ENCODE measurements around the gene GRIA3.

GRIA3 gene

GRCh38 chrX:123442764-123443163 is 258.7 kb downstream of the GRIA3 start:
- in situ Hi-C loops (cut with MboI; ENCODE audit: low sequenced_read_pairs): no loop called here

GRCh38 chrX:123447506-123447905 is 263.4 kb downstream of the GRIA3 start:
- in situ Hi-C loops (cut with MboI; ENCODE audit: low sequenced_read_pairs): no loop called here

- in situ Hi-C loops (cut with MboI; ENCODE audit: low sequenced_read_pairs): no loop called here
These were observed 265.3 kb downstream of the GRIA3 start for GRCh38 chrX:123449335-123449734.

GRCh38 chrX:123450222-123450621 is 266.1 kb downstream of the GRIA3 start:
- in situ Hi-C loops (cut with MboI; ENCODE audit: low sequenced_read_pairs): no loop called here

- in situ Hi-C loops (cut with MboI; ENCODE audit: low sequenced_read_pairs): no loop called here
These were observed 270.8 kb downstream of the GRIA3 start for GRCh38 chrX:123454712-123455431.

GRCh38 chrX:123455693-123456092 is 271.6 kb downstream of the GRIA3 start:
- in situ Hi-C loops (cut with MboI; ENCODE audit: low sequenced_read_pairs): no loop called here

- in situ Hi-C loops (cut with MboI; ENCODE audit: low sequenced_read_pairs): no loop called here
These were observed 280.6 kb downstream of the GRIA3 start for GRCh38 chrX:123464709-123465108.

GRCh38 chrX:123468481-123468880 is 284.4 kb downstream of the GRIA3 start:
- in situ Hi-C loops (cut with MboI; ENCODE audit: low sequenced_read_pairs): no loop called here

- in situ Hi-C loops (cut with MboI; ENCODE audit: low sequenced_read_pairs): no loop called here
These were observed 291.1 kb downstream of the GRIA3 start for GRCh38 chrX:123475068-123475724.

GRCh38 chrX:123476611-123477219 is 292.6 kb downstream of the GRIA3 start:
- in situ Hi-C loops (cut with MboI; ENCODE audit: low sequenced_read_pairs): no loop called here

- in situ Hi-C loops (cut with MboI; ENCODE audit: low sequenced_read_pairs): no loop called here
These were observed 293.6 kb downstream of the GRIA3 start for GRCh38 chrX:123477673-123478072.

- in situ Hi-C loops (cut with MboI; ENCODE audit: low sequenced_read_pairs): no loop called here
These were observed 298.1 kb downstream of the GRIA3 start for GRCh38 chrX:123481913-123482851.

GRCh38 chrX:123486297-123486696 is 302.2 kb downstream of the GRIA3 start:
- in situ Hi-C loops (cut with MboI; ENCODE audit: low sequenced_read_pairs): no loop called here

- in situ Hi-C loops (cut with MboI; ENCODE audit: low sequenced_read_pairs): no loop called here
These were observed 303.2 kb downstream of the GRIA3 start for GRCh38 chrX:123487236-123487635.

- in situ Hi-C loops (cut with MboI; ENCODE audit: low sequenced_read_pairs): no loop called here
These were observed 303.6 kb downstream of the GRIA3 start for GRCh38 chrX:123487669-123488068.

- in situ Hi-C loops (cut with MboI; ENCODE audit: low sequenced_read_pairs): no loop called here
These were observed 304.9 kb downstream of the GRIA3 start for GRCh38 chrX:123489011-123489410.

GRCh38 chrX:123493857-123494256 is 309.8 kb downstream of the GRIA3 start:
- in situ Hi-C loops (cut with MboI; ENCODE audit: low sequenced_read_pairs): no loop called here

GRCh38 chrX:123499787-123500186 is 315.7 kb downstream of the GRIA3 start:
- in situ Hi-C loops (cut with MboI; ENCODE audit: low sequenced_read_pairs): no loop called here

- in situ Hi-C loops (cut with MboI; ENCODE audit: low sequenced_read_pairs): no loop called here
These were observed 320.0 kb downstream of the GRIA3 start for GRCh38 chrX:123504047-123504446.

- in situ Hi-C loops (cut with MboI; ENCODE audit: low sequenced_read_pairs): no loop called here
These were observed 320.7 kb downstream of the GRIA3 start for GRCh38 chrX:123504630-123505270.
